ENCODE measurements around the gene STARD7. TPM values are rescaled to one million over a fixed set of nuclear protein-coding genes. Genes with fewer than 3 reads are reported as not detected.

STARD7 gene
- total RNA-seq, 6 experiments from 2014 or later: 52.8 to 83.9 (median 65.4) TPM

GRCh38 chr2:96245609-96246390 is 37.2 kb upstream of the STARD7 start:
- Histone ChIP-seq H3K27ac (peak overlapping the region in 1 of 3 donors; percentile 33), H3K9me3 (no peaks in the 10 kb centered on the region), H3K36me3 (no peaks in the 10 kb centered on the region), H3K4me1 (peaks cover 0 to 15% (median 2%) of the 10 kb centered on the region in 4 donors), H3K27me3 (no peaks in the 10 kb centered on the region), H3K4me3 (no peak overlapping the region)
- no peak for DNase-seq
- 76% methylated on average over 6 of the region's 8 CpGs for WGBS (ENCODE audit: insufficient coverage, low coverage, low lambda C conversion rate, missing lambda C conversion rate)
- peak; percentile 38 to 54 (median 50) for ATAC-seq
- no peak for TF ChIP-seq POLR2A (IDR thresholded peaks at IDR 0.05)
- no peak for TF ChIP-seq CTCF (IDR thresholded peaks at IDR 0.05)
- intact Hi-C loops (cut with DNase I): no loop called here

- Histone ChIP-seq H3K4me3 (no peak overlapping the region), H3K36me3 (no peaks in the 10 kb centered on the region), H3K27me3 (no peaks in the 10 kb centered on the region), H3K9me3 (no peaks in the 10 kb centered on the region), H3K4me1 (peaks cover 0 to 10% (median 2%) of the 10 kb centered on the region in 4 donors), H3K27ac (no peak overlapping the region)
- no peak for ATAC-seq
- intact Hi-C loops (cut with DNase I): no loop called here
- 59% methylated on average over 4 of the region's 5 CpGs for WGBS (ENCODE audit: insufficient coverage, low coverage, low lambda C conversion rate, missing lambda C conversion rate)
- no peak for DNase-seq
- no peak for TF ChIP-seq CTCF (IDR thresholded peaks at IDR 0.05)
- no peak for TF ChIP-seq POLR2A (IDR thresholded peaks at IDR 0.05)
Observed at GRCh38 chr2:96243843-96244242, 35.2 kb upstream of the STARD7 start.

GRCh38 chr2:96241900-96242611 is 33.4 kb upstream of the STARD7 start:
- DNase-seq: no peak
- H3K36me3 ChIP-seq: no peaks in the 10 kb centered on the region
- TF ChIP-seq POLR2A (IDR thresholded peaks at IDR 0.05) (no peak), CTCF (IDR thresholded peaks at IDR 0.05) (no peak)
- ATAC-seq: peak; percentile 69 to 86 (median 76)
- peaks cover 0 to 3% (median 0%) of the 10 kb centered on the region in 4 donors for H3K4me1 ChIP-seq
- intact Hi-C loops (cut with DNase I): no loop called here
- WGBS (ENCODE audit: insufficient coverage, low coverage, low lambda C conversion rate, missing lambda C conversion rate): 68% methylated on average over 5 of the region's 5 CpGs
- H3K9me3 ChIP-seq: no peaks in the 10 kb centered on the region
- no peak overlapping the region for H3K4me3 ChIP-seq
- no peaks in the 10 kb centered on the region for H3K27me3 ChIP-seq
- peak overlapping the region; percentile 59 to 79 (median 79) for H3K27ac ChIP-seq

- DNase-seq (no peak), ATAC-seq (no peak)
- WGBS (ENCODE audit: insufficient coverage, low coverage, low lambda C conversion rate, missing lambda C conversion rate): no CpG with 5 or more reads among the region's 2 CpGs
- H3K4me3 ChIP-seq: no peak overlapping the region
- H3K36me3 ChIP-seq: no peaks in the 10 kb centered on the region
- no peaks in the 10 kb centered on the region for H3K4me1 ChIP-seq
- no peaks in the 10 kb centered on the region for H3K27me3 ChIP-seq
- H3K27ac ChIP-seq: peak overlapping the region; percentile 59 to 79 (median 79)
- H3K9me3 ChIP-seq: no peaks in the 10 kb centered on the region
- intact Hi-C loops (cut with DNase I): no loop called here
- no peak for TF ChIP-seq CTCF (IDR thresholded peaks at IDR 0.05)
- TF ChIP-seq POLR2A (IDR thresholded peaks at IDR 0.05): no peak
Observed at GRCh38 chr2:96241227-96241626, 32.6 kb upstream of the STARD7 start.

Measured in right lobe of liver (tissue), 6 donors.